ENCODE data around the gene CALML4.

Gene CALML4

DNA sequence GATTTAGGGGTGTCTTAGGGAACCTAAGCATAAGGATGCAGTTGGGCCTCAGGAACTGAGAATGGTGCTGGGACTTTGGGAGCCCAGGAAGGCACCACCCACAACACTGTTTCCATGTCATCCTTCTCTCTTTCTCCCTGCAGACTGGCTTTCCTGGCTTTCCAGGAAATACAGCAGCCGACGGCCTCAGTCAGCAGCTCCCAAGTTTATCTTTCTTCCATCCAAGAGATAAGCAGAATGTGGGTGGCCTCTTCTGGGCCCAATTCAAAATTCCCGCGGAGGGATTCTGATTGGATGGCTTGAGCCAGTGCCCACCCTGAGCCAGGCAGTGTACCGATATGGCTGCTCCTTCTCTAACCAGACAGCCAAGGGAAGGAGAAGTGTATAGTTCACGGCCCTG lies 28.9 kb upstream of the CALML4 start:
- TF ChIP-seq, protein P1, sequence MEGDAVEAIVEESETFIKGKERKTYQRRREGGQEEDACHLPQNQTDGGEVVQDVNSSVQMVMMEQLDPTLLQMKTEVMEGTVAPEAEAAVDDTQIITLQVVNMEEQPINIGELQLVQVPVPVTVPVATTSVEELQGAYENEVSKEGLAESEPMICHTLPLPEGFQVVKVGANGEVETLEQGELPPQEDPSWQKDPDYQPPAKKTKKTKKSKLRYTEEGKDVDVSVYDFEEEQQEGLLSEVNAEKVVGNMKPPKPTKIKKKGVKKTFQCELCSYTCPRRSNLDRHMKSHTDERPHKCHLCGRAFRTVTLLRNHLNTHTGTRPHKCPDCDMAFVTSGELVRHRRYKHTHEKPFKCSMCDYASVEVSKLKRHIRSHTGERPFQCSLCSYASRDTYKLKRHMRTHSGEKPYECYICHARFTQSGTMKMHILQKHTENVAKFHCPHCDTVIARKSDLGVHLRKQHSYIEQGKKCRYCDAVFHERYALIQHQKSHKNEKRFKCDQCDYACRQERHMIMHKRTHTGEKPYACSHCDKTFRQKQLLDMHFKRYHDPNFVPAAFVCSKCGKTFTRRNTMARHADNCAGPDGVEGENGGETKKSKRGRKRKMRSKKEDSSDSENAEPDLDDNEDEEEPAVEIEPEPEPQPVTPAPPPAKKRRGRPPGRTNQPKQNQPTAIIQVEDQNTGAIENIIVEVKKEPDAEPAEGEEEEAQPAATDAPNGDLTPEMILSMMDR (IDR thresholded peaks at IDR 0.05) = no peak

DNA sequence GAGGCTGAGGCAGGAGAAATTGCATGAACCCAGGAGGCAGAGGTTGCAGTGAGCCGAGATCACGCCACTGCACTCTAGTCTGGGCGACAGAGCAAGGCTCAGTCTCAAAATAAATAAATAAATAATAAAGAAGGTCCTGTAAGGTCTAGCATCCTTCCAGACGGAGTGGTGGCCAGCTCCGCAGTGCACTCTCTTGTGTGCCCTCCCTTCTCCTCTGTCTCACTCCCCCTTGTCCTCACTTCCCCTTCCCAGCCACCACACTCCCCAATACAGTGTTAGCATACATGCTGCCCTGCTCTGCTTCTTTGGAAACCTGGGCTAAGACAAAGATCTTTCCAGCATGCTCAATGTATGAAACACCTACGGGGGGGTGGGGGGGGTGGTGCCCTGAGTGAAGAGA lies 27.8 kb upstream of the CALML4 start:
- TF ChIP-seq, protein P1 (IDR thresholded peaks at IDR 0.05) = no peak

DNA sequence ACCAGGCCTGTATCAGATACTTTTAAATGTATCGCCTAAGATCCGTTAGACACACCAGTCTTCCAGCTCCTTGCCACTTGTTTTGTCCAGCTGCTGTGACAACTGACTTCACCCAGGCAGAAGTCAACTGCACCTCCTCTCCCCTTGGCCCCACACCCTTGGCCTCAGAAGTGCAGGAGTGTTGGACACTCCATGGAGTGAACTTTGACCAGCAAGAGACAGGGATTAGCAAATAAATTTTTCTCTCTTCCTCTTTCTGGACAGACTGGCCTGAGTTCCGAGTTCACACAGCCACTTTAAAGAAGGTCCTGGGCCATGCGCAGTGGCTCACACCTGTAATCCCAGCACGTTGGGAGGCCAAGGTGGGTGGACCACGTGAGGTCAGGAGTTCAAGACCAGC lies 27.3 kb upstream of the CALML4 start:
- TF ChIP-seq, protein P1 (IDR thresholded peaks at IDR 0.05) = no peak

DNA sequence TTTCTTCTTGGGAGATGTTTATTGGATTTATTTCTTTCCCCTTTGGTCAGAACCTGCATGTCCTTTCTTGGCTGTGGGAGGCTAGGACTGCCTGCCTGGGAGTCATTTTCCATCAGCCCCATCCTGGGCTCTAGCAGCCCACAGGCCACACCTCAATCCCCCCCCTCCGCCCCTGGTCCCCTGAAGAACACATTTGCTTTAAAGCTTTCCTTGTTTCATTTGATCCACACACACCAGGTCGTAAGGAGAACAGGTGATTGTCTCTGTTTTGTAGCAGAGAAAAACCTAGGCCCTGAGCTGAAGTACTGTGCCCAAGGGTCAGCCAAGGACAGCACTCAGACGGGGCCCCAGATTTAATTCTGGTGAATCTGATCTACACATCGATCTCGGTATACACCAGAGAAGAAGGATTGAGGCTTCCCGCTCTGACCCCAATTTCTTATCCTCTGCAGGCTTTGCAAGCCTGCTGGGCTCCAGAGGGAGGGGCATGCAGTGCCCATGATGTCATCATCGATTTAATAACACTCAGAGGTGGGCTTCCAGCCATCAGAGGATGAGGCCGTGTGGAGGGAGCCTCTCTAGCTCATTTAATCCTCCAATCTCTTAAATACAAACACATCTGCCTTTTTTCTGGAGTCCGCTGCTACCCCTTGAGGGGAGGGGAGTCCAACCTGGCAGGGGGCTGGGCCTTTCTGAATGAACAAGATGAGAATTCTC lies 26.1 kb upstream of the CALML4 start:
- TF ChIP-seq, protein P1 (IDR thresholded peaks at IDR 0.05) = no peak

DNA sequence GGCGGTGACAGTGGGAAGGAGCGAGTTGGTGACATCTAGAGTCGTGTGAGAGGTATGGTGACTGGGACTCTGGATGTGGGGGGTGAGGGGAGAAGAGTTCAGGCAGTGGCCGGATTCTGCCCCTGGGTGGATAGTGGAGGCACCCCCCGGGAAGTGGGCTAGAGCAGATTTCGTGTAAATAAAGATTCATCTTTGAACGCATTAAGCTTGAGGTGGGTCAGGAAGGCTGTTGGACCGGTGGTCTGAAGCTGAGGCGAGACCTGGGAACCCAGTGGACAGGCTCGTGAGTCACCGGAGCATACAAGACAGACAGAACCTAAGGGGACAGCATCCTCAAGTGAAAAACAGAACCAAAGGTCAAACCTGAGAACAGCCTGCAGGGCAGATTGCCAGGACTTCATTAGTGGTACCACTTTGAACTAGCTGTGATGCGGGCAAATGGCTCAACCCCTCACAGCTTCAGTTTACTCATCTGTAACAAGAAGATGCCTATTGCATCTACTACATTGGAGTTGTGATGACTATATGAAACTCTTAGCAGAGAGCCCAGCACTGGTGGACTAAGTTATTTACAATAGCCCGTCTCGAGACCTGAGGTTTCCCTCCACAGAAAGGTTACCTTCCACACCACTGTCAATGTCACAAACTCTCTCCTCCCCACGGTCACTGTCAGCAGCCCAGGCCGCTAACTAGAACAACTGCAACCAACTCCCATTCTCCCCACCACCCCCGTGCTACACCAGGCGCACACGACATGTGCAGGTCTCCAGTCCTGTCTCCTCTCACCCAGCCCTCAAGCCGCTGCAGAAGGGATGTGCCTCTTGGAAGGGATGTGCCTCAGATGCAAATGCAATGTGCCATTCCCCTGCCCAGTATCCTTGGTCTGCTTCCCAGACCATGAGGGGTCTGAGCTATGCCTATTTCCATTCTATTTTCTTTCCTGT lies 25.3 kb upstream of the CALML4 start:
- TF ChIP-seq, protein P1 (IDR thresholded peaks at IDR 0.05) = peak; percentile 17; the same call in 1 of the 2 replicates

DNA sequence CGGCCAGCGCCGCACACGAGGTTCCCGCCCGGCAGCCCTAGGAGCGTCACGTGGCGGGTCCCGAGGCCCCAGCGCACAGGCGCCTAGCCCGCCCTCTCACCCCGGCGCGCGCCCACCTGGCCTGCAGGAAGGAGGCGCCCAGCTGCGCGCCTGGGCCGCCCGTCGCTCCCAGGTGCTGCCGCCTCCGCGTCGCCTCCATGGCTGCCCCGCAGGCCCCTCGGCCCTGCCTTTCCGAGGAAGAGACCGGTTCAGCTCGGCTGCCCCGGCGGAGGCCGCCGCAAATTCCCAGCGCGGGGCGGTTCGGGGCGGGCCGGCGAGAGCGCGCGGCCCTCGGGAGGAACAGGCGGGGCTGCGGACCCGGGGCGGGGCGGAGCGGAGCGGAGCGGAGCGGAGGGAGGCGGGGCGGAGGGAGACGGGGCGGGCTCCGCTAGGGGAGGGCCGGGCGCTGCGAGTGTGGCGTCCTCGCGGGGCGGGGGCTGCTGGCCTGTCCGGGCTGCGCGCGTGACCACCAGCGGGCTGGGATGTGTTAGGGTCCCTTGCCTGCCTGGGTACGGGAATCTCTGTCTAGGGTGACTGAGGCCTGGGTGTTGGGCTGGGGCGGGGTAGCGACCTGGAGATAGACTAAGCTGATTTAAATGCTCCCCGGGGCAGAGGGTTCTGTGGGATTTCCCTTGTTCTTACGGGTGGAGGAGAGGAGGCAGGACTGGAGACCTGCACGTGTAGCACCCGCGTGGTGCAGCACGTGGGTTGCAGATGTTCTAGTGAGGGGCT lies 24.4 kb upstream of the CALML4 start, which contains the start of gene CLN6:
Gene CLN6 (minus strand): TSS at position 343 of the 771 bp plus-strand sequence. CDS start 144 bp downstream, at position 199.
- TF ChIP-seq, protein P1 (IDR thresholded peaks at IDR 0.05) = no peak

DNA sequence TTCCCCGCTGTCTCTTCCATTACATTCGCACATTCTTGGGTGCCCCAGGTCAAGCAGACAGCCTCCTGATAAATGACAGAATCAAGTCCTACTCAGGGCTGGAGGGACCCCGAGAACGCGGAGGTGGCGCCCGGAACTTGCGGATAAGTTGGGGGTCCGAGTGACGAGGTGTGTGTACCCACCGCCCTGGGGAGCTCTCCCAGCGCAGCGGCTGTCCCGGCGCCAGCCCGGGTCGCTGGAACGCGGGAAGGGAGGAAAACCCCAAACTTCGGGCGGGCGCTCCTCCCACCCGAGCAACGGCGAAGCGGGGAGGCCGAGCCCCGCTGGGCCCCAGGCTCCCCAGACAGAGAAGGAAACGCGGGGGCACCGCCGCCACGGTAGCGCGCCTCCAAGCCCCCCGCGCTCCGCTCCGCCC lies 23.8 kb upstream of the CALML4 start:
- TF ChIP-seq, protein P1 (IDR thresholded peaks at IDR 0.05) = no peak
